ENCODE data around the gene EXOG.

DNA sequence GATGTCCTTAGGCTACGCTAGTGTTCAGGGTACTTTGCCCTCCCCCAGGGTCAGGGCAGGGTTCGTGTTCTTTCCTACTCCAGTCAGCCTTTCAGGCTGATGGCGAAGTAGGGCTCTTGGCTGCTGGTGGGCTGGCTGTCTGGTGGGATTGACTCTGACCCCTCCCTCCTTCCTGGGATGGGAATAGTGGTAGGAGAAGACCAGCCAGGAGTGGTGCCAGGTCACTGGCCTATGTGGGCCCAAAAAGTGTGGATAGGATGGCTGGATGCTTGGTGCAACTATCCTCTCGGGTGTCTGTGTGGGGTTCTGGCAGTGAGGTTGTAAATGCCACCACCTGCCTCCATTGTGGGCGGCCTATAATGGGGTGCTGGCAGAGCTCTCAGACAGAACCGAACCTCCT, 20.4 kb upstream of the EXOG start:
- TF ChIP-seq, protein P1, sequence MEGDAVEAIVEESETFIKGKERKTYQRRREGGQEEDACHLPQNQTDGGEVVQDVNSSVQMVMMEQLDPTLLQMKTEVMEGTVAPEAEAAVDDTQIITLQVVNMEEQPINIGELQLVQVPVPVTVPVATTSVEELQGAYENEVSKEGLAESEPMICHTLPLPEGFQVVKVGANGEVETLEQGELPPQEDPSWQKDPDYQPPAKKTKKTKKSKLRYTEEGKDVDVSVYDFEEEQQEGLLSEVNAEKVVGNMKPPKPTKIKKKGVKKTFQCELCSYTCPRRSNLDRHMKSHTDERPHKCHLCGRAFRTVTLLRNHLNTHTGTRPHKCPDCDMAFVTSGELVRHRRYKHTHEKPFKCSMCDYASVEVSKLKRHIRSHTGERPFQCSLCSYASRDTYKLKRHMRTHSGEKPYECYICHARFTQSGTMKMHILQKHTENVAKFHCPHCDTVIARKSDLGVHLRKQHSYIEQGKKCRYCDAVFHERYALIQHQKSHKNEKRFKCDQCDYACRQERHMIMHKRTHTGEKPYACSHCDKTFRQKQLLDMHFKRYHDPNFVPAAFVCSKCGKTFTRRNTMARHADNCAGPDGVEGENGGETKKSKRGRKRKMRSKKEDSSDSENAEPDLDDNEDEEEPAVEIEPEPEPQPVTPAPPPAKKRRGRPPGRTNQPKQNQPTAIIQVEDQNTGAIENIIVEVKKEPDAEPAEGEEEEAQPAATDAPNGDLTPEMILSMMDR (IDR thresholded peaks at IDR 0.05) = no peak
- no peak for TF ChIP-seq POLR2A (IDR thresholded peaks at IDR 0.05)

Measured in lower leg skin (tissue), 3 donors.